Measurements from ENCODE around the gene TMCO6.

The TMCO6 gene

GRCh38 chr5:140631036-140631417, 8.2 kb upstream of the TMCO6 start:
- no peak overlapping the region for H3K27ac ChIP-seq
- no peak for TF ChIP-seq CTCF (conservative IDR thresholded peaks at IDR 0.05)

DNA sequence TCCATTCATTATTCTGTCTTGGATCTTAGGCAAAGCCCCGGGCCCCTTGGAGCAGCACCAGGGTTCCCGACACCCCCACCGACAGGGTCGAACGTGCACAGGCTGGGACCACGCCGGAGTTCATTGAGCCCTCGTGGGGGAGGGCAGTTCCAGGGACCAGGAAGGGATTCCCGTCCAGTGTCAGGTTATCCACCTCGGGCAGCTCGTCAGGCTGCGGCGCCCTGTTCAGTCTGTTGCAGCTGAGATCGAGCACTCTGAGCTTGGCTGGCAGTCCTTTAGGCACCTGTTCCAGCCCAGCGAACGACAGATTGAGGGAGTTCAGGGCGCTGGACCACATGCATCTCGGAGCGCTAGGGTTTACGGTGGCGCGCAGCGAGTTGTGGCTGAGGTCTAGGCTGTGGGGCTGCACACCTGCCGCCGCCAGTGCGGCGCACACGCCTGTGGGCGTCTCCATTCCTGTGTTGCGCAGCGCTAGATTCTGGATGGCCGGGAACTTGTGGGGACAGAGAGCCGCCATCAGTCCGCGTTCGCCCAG, 7.4 kb upstream of the TMCO6 start:
- no peak for TF ChIP-seq CTCF (conservative IDR thresholded peaks at IDR 0.05)
- H3K27ac ChIP-seq, result peak overlapping the region; percentile 49

GRCh38 chr5:140632366-140633020, 6.8 kb upstream of the TMCO6 start:
- no peak for TF ChIP-seq CTCF (conservative IDR thresholded peaks at IDR 0.05)
- H3K27ac ChIP-seq, result peak overlapping the region; percentile 49

- TF ChIP-seq CTCF (conservative IDR thresholded peaks at IDR 0.05), result no peak
- H3K27ac ChIP-seq, result peak within 1 kb of the TSS; percentile 49
Observed at GRCh38 chr5:140633021-140633471, 6.2 kb upstream of the TMCO6 start, which contains the start of gene CD14. Gene CD14, minus strand, starts transcription at chr5:140633175. Its CDS starts 104 bp downstream, at chr5:140633071.

- TF ChIP-seq CTCF (conservative IDR thresholded peaks at IDR 0.05), result no peak
- H3K27ac ChIP-seq, result no peak overlapping the region
Observed at GRCh38 chr5:140633501-140633900, 5.8 kb upstream of the TMCO6 start.

DNA sequence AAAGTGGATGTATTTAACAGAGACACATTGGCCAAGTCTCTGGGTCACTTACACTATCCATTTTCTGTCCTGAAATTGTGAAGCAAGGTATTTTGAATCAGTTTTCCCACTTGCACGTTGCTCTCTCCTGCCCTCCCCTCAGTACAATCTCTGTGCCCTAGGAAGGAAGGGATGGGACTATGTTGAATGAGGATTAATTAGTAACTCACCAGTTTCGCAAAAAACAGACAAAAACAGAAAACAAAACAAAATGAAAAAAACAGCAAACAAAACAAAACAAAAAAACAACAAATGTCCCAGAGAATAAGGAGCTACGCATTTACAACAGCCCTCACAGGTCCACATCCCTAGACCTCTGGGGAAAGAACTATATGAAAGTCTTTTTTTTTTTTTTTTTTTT, 5.1 kb upstream of the TMCO6 start:
- no peak overlapping the region for H3K27ac ChIP-seq
- no peak for TF ChIP-seq CTCF (conservative IDR thresholded peaks at IDR 0.05)

DNA sequence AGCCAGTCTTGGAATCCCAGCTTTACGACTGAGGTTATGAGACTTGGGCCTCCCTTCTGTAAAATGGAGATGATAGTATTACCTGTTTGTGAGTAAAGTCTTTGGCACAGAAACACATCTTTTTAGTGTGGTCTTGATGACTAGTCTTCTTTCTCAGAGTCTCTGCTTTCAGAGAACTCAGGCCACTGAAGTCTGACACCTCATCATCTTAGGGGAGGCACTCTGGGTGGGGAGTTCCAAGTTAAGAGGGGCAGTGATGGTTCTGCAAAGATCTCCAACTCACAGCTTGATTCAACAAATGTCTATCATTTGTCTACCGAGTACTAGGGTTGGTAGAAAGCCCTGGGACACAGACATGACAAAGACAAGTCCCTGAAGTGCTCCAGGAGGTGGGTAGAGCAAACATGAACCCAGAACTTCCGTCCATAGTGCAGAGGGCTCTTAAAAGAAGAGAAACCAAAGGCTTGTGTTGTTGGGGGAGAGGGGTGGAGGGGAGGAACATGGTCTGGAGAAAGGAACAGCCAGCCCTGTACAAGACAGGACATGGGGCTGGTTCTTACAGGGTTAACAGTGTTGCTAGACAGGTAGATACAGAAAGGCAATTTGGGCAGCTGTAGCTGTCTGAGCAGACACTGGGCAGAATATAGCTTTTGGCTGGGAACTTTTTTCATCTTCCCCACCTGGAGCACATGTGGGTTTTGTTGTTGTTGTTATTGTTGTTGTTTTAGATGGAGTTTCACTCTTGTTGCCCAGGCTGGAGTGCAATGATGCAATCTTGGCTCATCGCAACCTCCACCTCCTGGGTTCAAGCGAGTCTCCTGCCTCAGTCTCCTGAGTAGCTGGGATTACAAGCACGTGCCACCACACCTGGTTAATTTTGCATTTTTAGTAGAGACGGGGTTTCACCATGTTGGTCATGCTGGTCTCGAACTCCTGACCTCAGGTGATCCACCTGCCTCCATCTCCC, 3.7 kb upstream of the TMCO6 start:
- no peak for TF ChIP-seq CTCF (conservative IDR thresholded peaks at IDR 0.05)
- no peak overlapping the region for H3K27ac ChIP-seq

Data from VCaP (cell line).